GM21576 (cell line): ENCODE measurements around the gene HAUS8.

Experiments
- ATAC-seq: cut with Tn5 transposase; IDR thresholded peaks from one replicate; pipeline ENCODE4 v1.9.1; 2021; ENCODE audit warnings: mild to moderate bottlenecking, moderate library complexity; ENCODE audit not compliant: unreplicated experiment

HAUS8 gene

DNA sequence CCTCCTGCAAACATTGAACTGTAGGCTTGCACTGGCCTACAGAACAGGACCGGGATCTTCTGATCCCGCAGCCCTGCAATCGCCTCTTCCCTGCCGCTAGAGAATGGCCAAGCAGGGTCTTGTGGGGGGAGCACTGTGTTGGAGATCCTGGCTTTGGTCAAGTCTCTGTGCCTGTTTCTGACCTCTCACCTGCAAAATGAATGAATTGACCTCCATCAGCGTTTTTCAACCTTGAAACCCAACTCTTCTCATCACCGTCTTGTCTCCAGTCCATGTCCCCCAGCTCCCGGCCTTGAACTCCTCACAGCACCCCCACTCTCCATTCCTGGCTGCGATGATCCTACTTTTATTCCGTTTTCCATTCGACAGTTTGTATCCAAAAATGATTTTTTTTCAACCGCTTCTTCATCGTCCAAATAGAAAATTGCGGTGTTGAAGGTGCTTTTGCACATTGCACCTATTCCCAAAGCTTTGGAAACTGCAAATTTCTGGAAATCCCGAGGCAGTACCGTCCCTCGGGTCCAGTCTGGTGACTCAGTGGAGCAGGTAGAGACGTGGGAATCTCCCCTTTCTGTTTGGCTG is 2.3 kb upstream of the HAUS8 start:
- ATAC-seq, result no peak

DNA sequence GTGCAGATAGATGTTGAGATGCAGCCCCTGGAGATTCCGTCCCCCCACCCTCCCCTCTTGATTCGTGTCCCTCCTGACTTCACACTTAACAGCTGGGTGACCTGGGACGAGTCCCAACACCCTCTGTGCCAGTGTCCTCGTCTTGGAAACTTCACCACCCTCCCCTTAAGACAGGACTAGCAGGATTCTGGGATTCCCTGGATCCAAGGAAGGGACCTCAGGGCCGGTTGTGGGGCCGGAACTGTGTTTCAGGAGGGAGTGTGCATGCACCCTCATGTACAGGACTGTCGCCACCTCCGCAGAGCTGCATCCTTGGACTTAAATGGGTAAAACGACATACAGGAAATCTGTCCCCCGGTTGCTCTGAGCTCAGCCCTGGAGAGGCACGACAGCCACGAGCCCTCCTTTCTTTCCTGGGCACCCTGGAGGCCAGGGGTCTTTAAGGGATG is 1.3 kb upstream of the HAUS8 start:
- ATAC-seq, result no peak

DNA sequence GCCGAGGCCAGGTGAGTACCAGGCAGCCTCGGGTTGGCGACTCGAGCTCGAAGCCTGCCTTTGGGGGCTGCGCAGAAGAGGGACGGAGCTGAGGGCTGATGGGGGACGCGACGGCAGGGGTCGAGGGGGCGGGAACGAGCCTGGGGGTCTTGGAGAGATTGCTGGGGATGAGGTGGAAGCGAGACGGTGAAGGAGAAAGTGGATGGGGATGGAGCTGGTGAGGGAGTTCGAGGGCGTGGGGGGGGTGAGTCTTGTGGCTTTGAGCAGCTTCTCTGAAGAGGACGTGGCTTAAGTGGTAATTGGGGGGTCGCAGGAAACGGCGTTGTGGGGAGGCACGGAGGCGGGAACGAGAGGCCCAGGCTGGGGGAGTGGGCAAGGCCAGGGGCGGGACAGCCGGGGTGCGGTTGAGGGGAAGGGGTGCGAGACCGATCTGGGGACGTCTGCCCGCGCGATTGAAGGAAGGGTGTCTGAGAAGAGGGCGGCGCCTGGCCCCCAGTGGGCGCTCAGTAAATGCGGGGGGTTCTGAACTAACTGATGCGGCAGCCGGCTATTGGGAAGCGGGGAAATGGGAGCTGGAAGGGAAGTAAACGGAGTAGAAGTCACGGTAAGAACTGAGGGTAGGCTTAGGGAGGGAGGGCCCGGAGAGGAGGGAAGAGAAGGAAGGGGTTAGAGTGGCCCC is 751 bp upstream of the HAUS8 start:
- ATAC-seq, result no peak

GRCh38 chr19:17074634-17075034 is 618 bp downstream of the HAUS8 start:
- peak; percentile 2 for ATAC-seq

GRCh38 chr19:17073869-17074633 is 1.2 kb downstream of the HAUS8 start:
- no peak for ATAC-seq

- no peak for ATAC-seq
Measured at GRCh38 chr19:17070912-17071311, 4.3 kb downstream of the HAUS8 start.

DNA sequence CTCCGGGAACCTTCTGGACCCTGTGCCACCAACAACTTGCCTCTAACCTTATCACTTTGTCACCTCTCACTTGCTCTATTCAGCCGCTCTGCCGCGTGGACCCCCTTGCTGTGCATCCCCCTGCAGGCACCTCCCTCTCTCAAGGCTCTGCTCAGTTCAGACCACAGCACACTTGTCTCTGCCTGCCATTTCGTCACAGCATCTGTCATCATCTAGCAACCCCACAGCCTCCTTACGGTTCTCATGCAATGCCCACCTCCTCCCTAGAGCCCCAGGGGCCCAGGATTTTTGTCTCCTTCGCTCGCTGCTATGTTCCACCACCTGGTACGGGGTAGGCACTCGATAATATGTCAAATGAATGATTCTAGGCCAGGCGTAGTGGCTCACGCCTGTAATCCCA is 4.8 kb downstream of the HAUS8 start:
- no peak for ATAC-seq

- no peak for ATAC-seq
Measured at GRCh38 chr19:17069193-17069592, 6.1 kb downstream of the HAUS8 start.

DNA sequence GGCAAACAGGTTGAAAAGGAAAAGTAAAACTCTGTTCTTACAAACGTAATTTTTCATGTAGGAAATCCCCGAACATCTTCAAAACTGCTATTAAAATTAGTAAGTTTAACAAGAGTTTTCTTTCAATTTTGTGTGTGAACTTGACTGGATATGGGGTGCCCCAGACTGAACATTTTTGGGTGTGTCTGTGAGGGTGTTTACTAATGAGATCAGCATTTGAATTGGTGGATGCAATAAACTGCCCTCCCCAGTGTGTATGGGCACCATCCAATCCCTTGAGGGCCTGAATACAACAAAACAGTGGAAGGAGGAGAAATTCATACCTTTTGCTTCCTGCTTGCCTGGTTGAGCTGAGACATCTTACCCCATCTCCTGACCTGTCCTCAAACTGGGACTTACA is 11.8 kb downstream of the HAUS8 start:
- ATAC-seq, result no peak

- ATAC-seq, result no peak
Measured at GRCh38 chr19:17061691-17062090, 13.6 kb downstream of the HAUS8 start.

- no peak for ATAC-seq
Measured at GRCh38 chr19:17061205-17061604, 14.0 kb downstream of the HAUS8 start.

GRCh38 chr19:17060802-17061201 is 14.4 kb downstream of the HAUS8 start:
- no peak for ATAC-seq

GRCh38 chr19:17058236-17058635 is 17.0 kb downstream of the HAUS8 start:
- ATAC-seq, result no peak

DNA sequence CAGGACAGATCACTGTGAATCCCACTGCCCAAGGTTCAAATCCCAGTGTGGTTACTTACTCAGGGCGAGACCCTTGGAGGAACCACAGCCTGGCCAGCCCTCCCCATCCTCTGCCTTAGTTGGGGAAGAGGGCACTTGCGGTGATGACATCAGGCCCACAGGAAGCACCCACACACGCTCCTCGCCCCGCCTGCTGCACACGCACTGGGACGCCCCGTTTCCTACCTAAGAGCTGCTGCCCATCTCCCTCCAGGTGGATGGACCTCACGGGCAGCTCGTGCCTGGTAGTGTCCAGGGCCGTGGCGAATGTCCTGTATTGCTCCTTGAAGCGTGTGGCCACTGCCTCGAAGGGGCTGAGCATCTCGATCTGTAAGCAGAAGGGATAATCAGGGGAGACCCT is 19.6 kb downstream of the HAUS8 start:
- ATAC-seq, result no peak

DNA sequence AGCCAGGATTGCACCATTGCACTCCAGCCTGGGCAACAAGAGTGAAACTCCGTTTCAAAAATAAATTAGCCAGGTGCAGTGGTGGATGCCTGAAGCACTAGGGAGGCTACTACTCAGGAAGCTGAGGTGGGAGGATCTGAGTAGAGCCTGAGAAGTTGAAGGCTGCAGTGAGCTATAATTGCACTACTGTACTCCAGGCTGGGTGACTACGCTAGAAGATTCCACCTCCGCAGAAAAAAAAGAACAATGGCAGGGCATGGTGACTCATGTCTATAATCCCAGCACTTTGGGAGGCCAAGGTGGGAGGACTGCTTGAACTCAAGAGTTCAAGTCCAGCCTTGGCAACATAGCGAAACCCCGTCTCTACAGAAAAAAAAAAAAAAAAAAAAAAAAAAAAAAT is 20.5 kb downstream of the HAUS8 start:
- ATAC-seq, result no peak

DNA sequence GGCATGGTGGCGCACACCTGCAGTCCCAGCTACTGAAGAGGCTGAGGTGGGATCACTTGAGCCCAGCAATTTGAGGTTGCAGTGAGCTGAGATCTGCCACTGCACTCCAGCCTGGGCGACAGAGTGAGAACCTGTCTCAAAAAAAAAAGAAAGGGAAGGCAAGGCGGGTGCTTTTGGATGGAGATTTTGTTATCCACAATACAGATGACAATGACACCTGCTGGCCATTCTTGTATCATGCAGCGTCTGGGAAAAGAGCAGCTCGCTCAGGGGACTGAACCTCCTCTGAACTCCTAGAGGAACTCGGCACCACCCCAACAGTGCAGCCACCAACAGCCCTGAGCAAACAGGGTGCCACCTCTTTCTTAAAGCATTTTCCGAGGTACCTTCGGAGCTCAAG is 22.8 kb downstream of the HAUS8 start:
- ATAC-seq, result no peak

DNA sequence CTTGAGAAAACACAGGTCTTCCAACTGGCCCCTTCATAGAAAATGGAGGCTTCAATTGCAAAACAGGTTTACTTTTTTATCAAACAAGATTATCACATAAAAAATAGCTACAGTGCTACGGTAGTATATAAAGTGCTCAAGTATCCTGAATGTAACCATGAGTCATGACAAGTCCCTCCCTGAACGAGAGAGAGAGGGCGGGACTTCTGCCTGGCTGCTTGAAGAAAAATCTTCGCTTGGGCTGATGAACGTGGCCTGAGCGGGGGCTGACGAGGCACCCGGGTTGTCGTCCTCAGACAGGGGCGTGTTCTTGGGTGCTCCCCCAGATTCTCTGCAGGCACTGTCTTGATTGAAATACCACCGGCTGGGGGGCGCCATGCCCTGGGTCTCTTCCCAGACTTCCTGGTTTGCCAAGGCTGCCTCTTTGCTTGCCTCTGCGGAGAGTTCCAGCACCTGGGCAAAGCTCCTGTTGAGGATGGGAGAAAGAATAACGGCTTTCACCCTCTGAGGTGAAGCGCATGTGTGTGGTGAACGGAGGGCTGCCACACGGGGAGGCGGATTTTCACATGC is 25.5 kb downstream of the HAUS8 start:
- no peak for ATAC-seq

GRCh38 chr19:17048885-17049453 is 26.3 kb downstream of the HAUS8 start:
- no peak for ATAC-seq

DNA sequence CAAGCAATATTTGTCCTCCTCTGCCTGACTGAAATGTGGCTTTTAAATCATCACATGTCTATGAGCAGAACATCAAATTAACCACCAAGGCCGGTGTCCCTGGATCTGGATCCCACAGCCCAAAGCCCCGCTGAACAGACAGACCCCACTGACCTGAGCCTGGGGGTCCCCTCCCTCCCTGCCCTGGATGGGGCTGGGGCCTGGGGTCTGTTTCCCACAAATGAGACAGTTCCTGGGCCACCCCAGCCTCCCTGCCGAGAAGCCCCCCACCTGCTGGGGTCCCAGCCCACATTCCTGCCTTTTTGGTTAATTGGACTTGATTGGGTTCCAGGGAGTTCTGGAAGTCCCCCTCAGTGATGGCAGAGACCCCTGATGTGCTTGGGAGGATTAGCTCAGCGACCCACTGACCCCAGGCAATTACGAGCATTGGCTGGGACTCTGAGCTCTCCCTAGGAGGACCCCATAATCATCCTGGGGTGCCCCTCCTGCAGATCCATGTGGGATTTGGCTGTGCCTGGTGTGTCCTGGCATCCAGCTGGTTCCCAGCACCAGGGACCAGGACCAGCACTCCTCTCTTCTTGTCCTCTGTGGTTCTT is 29.2 kb downstream of the HAUS8 start:
- ATAC-seq, result no peak

DNA sequence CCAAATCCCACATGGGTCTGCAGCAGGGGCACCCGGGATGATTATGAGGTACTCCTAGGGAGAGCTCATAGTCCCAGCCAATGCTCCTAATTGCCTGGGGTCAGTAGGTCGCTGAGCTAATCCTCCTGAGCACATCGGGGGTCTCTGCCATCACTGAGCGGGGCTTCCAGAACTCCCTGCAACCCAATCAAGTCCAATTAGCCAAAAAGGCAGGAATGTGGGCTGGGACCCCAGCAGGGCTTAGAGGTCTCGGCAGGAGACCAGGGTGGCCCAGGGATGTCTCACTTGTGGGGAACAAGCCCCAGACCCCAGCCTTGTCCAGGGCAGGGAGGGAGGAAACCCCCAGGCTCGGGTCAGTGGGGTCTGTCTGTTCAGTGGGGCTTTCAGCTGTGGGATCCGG is 31.5 kb downstream of the HAUS8 start:
- no peak for ATAC-seq

DNA sequence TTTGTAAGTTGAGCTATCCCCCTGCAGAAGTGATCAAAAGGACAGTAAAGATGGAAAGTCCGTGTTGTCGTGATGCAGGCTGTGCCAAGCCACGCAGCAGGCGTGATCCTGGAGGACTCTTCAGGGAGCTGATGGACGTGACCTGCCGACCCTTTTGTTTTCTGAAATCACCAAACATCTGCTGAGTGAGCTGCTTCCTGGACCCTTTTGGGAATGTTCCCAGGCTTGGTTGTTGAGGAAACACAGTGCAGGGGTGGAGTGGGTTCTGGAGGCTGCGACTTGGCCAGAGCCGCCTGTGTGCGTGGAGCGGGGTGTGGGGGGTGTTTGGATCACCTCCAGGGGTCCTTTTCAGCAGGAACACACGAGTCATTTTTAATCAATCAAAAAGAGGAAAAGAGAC is 33.3 kb downstream of the HAUS8 start:
- no peak for ATAC-seq
